Activated CD4-positive, alpha-beta T cell treated with anti-CD3 and anti-CD28 coated beads, Interleukin-2, Interleukin-4, amounts not matched to agents 100 ng/mL and 50 ng/mL, durations not matched to agents 16 hours and 8 hours (primary cell): ENCODE results near the gene SNPH.
A peak's percentile ranks its signal among the peaks of the same experiment; 100 is the strongest.

Source experiments
- DNase-seq: peaks from one replicate; pipeline ENCODE4 v3.0.0-alpha.2; 2020; ENCODE audit warnings: low spot score

SNPH gene

GRCh38 chr20:1325173-1326030, 59.3 kb downstream of the SNPH start:
- peak; percentile 99 for DNase-seq

GRCh38 chr20:1326031-1326930, 60.2 kb downstream of the SNPH start:
- no peak for DNase-seq

GRCh38 chr20:1327241-1327653, 61.2 kb downstream of the SNPH start:
- no peak for DNase-seq

GRCh38 chr20:1327827-1328679, 62.0 kb downstream of the SNPH start:
- DNase-seq = no peak

- no peak for DNase-seq
Measured at GRCh38 chr20:1328680-1329330, 62.7 kb downstream of the SNPH start, which contains the start of gene SDCBP2. SDCBP2 (minus strand) TSS chr20:1329139; CDS start chr20:1320416, 8,723 bp downstream.

GRCh38 chr20:1330075-1330830, 64.2 kb downstream of the SNPH start:
- peak; percentile 11 for DNase-seq

- no peak for DNase-seq
Measured at GRCh38 chr20:1331101-1331500, 65.0 kb downstream of the SNPH start.

- no peak for DNase-seq
Measured at GRCh38 chr20:1331801-1332453, 65.8 kb downstream of the SNPH start.

- DNase-seq = no peak
Measured at GRCh38 chr20:1332749-1333300, 66.7 kb downstream of the SNPH start.

- no peak for DNase-seq
Measured at GRCh38 chr20:1333462-1334369, 67.6 kb downstream of the SNPH start.

GRCh38 chr20:1334370-1334731, 68.3 kb downstream of the SNPH start:
- no peak for DNase-seq

GRCh38 chr20:1334761-1335160, 68.7 kb downstream of the SNPH start:
- no peak for DNase-seq

- DNase-seq = no peak
Measured at GRCh38 chr20:1335961-1336698, 70.0 kb downstream of the SNPH start.

GRCh38 chr20:1336699-1337367, 70.7 kb downstream of the SNPH start:
- no peak for DNase-seq

- DNase-seq = no peak
Measured at GRCh38 chr20:1337441-1337840, 71.3 kb downstream of the SNPH start.

GRCh38 chr20:1338096-1338495, 72.0 kb downstream of the SNPH start:
- DNase-seq = no peak

GRCh38 chr20:1338801-1339200, 72.7 kb downstream of the SNPH start:
- DNase-seq = no peak
